ENCODE measurements around the gene ALDH1L2.

- TF ChIP-seq POLR2AphosphoS5 (IDR thresholded peaks at IDR 0.05; ENCODE audit: low read depth, low read length) (no peak), TAF1 (IDR thresholded peaks at IDR 0.05; ENCODE audit: borderline replicate concordance, insufficient read depth, low read length) (no peak), SIN3A (IDR thresholded peaks at IDR 0.05; ENCODE audit: borderline replicate concordance, insufficient read depth, low read length) (no peak), REST (IDR thresholded peaks at IDR 0.05; ENCODE audit: insufficient read depth in 1 of 2, low read depth in 2 of 2, low read length in 2 of 2) (no peak)
Observed at GRCh38 chr12:105030820-105031807, 53.1 kb downstream of the ALDH1L2 start.

All from PFSK-1 (cell line).